Lung microvascular endothelial cell (primary cell): Measurements from ENCODE around the gene SSBP4. TPM values are rescaled to one million over a fixed set of nuclear protein-coding genes. Genes with fewer than 3 reads are reported as not detected.
"Not testable (repeated sequence)": the region's sequence is repeated elsewhere in the genome, so short reads cannot be mapped to it uniquely, and the experiment has no call there.

Experiments used
- DNase-seq, 2 donors: peaks; one replicate each; pipeline versions ENCODE4 v3.0.0 to v3.0.0-alpha.2; 2010; ENCODE audit warnings: low read depth in 2 of 2
- total RNA-seq: library from RNA; depleted of rRNA; stranded (reverse); fragments of >200 nt; gene quantifications from 2 replicates; pipeline ENCODE4 v1.2.1, GENCODE V29; 2014

Gene SSBP4
- total RNA-seq = 44.0 and 45.8 TPM in 2 replicates

DNA sequence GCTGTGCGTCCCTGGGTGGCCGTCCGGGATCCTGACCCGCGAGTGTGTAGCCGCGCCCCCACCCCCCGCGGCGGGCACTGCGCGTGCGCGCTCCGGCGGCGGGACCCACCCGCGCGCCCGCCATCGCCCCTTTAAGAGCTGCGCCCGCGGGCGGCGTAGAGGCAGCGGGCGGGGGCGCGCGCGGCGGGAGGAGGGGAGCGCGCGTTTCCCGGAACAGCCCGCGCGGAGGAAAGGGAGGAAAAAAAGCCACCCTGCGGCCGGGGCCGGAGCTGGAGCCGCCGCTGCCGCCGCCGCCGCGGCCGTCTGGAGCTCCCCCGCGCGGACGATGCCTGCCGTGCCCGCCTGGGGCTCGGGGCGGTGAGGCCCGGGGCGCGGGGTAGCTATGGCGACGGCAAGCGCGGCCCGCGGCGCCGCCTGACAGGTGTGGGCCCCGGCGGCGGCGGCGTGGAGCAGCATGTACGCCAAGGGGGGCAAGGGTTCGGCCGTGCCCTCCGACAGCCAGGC lies at the start of gene SSBP4:
SSBP4 (plus strand) TSS at position 204 of the 504 bp plus-strand sequence; CDS start at position 455, 251 bp downstream.
- DNase-seq = peak; percentile 88 to 93

DNA sequence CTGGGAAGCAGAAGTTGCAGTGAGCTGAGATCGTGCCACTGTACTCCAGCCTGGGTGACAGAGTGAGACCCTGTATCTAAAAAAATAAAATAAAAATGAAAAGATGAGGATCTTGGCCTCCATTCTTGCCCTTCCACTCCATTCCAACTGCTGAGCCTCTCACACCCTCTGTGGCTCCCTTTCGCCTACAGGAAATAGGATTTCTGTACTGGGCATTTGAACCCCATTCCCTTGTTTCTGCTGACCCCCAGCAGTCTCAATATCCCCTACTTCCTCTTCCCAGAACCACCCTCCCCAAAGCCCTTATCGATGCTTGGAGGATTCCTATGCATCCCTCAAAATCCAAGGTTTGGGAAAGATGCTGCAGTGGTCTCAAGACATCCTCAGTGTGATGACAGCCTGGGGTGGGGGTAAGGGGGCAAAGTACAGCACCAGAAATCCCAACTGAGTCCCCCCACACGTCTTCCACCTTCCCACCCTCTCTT lies 45.7 kb upstream of the SSBP4 start:
- no peak for DNase-seq

DNA sequence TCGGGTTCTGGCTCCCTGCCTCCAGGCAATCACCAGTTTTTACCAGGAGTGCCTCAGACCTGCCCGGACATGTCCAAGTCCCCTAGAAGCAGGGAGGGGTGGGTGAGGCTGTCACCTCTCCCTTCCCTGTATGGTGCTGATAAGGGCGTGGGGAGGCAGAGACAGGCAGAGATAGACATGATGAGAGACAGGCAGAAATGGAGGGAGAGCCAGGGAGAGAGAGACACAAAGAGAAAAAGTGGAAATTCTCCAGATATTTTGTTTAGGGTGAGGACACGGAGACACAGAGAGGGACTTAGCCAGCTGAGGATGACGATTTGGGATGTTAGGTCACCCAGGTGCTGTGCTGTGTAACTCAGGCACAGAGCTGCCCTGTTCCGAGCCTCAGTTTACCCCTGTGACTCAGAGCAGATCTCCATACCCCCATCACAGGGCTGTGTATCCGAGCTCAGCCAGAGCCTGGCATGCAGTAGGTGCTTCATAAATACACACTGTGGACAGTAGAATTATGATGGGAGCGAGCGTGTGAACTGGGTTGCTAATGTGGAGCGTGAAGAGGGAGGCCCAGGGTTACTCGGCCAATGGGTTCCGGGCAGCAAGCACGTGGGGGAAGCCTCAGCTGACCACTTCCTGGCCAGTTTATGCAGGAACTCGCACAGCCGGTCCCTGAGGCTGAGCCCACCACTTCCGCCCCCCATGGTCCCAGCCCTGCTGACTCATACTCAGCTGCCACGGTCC lies 45.1 kb upstream of the SSBP4 start:
- DNase-seq = peak; percentile 99 to 100

DNA sequence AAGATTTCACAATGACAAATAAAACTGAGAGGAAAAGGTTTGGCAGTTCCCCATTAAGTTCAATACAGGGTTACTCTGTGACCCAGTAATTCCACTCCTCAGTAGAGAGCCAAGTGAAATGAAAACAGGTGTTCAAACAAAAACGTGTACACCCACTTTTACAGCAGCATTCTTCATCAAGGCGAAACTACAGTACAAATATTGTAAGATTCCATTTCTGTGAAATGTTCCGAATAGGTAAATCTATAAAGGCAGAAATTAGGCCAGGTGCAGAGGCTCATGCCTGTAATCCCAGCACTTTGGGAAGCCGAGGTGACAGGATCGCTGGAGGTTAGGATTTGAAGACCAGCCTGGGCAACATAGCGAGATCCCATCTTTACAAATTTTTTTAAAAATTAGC lies 42.2 kb upstream of the SSBP4 start:
- DNase-seq = peak in 1 of 2 donors; percentile 68

DNA sequence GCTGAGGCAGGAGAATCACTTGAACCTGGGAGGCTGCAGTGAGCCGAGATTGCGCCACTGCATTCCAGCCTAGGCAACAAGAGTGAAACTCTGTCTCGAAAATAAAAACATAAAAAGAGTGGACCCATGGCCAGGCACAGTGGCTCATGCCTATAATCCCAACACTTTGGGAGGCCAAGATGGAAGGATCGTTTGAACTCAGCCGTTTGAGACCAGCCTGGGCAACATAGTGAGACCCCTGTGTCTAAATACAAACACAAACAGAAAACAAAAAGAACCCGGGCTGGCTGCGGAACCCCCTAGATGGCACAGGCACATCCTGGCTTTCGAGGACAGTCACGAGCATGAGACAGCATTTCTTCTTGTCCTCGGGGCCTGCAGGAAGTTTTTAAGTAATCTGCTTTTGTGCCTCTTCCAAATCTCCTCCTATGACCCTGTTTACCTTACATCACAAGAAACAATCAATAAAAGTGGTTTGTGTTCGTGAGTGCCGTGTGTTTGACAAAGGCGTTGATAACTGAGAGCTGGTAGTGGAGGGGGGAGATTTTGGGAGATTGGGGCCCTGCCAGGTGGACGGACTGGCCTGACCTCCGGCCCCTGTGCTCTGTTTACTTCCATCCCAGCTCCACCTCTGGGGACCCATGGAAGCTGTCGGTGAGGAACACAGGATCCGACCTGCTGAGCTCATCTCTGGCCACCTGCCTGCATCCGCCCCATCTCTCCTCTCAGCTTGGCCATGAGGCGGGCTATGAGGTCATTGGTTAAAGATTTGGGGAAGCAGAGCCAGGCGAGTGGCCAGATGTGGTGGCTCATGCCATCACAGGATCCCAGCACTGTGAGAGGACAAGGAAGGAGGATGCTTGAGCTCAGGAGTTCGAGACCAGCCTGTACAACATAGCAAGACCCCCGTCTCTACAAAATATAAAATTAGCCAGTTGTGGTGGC lies 39.1 kb upstream of the SSBP4 start:
- peak; percentile 53 to 95 for DNase-seq

DNA sequence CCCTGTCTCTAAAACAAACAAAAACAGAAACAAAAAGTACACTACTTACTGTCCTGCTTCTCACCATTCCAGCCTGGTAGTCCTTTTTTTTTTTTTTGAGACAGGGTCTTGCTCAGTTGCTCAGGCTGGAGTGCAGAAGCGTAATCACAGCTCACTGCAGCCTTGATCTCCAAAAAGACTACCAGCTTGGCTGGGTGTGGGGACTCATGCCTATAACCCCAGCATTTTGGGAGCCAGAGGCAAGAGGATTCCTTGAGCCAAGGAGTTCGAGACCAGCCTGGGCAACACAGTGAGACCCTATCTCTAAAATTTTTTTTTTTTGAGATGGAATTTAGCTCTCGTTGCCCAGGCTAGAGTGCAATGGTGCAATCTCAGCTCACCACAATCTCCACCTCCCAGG lies 38.4 kb upstream of the SSBP4 start:
- DNase-seq = no peak

DNA sequence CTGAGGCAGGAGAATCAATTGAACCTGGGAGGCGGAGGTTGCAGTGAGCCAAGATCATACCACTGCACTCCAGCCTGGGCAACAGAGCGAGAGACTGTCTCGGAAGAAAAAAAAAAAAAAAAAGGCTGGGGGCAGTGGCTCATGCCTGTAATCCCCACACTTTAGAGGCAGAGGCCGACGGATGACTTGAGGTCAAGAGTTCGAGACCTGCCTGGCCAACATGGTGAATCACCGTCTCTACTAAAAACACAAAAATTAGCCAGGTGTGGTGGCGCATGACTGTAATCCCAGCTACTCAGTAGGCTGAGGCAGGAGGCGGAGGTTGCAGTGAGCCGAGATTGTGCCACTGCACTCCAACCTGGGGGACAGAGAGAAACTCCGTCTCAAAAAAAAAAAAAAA lies 35.6 kb upstream of the SSBP4 start:
- DNase-seq = not testable (repeated sequence)

DNA sequence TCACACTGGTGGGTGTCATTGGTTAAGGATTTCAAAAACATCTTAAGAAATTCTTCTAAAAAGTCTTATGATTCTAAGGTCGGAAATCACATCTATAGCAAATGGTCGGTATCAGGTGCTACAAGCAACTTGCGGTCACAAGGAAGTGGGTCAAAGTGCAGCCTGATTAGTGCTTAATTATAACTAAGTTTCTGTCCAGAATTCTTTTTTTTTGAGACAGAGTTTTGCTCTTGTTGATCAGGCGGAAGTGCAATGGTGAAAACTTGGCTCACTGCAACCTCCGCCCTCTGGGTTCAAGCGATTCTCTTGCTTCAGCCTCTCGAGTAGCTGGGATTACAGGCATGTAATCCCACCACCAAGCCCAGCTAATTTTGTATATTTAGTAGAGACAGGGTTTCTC lies 34.4 kb upstream of the SSBP4 start:
- no peak for DNase-seq

DNA sequence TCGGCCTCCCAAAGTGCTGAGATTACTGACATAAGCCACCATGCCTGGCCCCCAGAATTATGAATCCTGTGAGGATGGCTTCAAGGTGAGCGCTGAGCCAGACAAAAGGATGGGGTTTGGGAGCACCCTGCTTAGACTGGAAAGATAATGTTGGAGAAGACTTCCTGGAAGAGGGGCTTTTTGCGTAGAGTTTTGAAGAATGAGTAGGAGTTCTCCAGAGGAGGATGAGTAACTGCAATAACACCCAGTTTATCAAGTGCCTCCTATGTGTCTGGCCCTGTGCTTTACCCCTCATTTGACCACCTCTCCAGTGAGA lies 33.9 kb upstream of the SSBP4 start:
- no peak for DNase-seq

DNA sequence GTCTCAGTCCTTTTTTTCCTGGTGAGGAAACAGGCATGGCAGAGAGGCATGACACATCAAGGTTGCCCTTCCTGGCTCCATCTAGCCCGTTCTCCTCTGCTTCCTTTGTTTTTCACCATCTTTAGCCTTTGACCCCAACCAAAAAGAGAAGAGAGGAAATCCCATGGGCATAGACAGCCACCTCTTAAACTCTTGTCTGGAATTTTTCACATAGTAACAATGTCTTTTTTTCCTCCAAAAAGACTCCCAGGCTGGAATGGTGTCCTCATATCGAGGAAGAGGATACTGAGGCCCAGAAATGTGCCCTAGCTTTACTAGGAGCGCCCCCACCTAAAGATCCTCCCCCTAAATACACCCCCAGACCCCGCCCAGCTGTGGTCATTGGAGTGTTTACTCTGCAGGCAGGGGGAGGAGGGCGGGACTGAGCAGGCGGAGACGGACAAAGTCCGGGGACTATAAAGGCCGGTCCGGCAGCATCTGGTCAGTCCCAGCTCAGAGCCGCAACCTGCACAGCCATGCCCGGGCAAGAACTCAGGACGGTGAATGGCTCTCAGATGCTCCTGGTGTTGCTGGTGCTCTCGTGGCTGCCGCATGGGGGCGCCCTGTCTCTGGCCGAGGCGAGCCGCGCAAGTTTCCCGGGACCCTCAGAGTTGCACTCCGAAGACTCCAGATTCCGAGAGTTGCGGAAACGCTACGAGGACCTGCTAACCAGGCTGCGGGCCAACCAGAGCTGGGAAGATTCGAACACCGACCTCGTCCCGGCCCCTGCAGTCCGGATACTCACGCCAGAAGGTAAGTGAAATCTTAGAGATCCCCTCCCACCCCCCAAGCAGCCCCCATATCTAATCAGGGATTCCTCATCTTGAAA lies 33.3 kb upstream of the SSBP4 start, which contains the start of gene GDF15:
GDF15 (plus strand) TSS at position 484 of the 868 bp plus-strand sequence; CDS start at position 516, 32 bp downstream.
- peak; percentile 98 for DNase-seq

DNA sequence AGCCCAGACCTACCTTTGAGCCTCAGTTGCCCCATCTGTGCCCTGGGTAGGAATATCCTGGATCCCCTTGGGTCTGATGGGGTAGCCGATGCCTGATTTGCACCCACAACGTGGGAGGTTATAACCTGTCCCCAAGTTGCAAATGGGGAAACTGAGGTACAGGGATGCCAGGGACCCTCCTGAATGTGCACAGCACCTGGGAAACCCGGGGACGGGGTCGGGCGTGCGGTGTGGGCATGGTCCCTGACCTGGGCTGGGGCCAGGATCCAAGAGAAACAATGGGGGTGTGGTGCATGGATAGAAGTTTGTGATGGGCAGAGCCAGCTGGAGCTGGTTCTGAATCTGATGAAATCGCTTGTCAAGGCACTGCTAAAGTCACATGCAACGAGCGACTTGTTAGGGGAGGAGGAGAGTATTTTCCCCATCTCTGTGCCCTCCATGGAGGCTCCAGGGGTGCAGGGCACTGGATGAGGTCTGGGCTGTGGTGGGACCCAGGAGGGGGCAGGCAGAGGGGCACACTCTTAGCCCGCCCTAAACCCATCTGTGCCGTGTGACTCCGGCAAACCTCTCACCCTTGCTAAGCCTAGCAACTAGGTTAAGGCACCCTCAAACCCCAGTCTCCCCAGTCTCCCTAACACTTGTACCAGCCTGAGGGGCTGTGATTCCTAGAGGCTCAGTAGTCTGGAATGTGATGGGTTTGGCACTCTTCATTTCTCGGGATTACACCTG lies 32.5 kb upstream of the SSBP4 start:
- DNase-seq = peak; percentile 34 to 54

DNA sequence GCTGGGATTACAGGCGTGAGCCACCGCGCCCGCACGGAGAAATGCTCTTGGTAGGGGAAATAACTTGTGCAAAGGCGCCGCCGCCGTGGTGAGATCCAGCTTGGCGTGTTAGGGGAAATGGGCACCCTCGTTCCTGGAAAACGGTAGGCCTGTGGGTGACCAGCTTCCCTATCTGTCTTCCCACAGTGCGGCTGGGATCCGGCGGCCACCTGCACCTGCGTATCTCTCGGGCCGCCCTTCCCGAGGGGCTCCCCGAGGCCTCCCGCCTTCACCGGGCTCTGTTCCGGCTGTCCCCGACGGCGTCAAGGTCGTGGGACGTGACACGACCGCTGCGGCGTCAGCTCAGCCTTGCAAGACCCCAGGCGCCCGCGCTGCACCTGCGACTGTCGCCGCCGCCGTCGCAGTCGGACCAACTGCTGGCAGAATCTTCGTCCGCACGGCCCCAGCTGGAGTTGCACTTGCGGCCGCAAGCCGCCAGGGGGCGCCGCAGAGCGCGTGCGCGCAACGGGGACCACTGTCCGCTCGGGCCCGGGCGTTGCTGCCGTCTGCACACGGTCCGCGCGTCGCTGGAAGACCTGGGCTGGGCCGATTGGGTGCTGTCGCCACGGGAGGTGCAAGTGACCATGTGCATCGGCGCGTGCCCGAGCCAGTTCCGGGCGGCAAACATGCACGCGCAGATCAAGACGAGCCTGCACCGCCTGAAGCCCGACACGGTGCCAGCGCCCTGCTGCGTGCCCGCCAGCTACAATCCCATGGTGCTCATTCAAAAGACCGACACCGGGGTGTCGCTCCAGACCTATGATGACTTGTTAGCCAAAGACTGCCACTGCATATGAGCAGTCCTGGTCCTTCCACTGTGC lies 30.9 kb upstream of the SSBP4 start:
- peak; percentile 70 to 81 for DNase-seq

DNA sequence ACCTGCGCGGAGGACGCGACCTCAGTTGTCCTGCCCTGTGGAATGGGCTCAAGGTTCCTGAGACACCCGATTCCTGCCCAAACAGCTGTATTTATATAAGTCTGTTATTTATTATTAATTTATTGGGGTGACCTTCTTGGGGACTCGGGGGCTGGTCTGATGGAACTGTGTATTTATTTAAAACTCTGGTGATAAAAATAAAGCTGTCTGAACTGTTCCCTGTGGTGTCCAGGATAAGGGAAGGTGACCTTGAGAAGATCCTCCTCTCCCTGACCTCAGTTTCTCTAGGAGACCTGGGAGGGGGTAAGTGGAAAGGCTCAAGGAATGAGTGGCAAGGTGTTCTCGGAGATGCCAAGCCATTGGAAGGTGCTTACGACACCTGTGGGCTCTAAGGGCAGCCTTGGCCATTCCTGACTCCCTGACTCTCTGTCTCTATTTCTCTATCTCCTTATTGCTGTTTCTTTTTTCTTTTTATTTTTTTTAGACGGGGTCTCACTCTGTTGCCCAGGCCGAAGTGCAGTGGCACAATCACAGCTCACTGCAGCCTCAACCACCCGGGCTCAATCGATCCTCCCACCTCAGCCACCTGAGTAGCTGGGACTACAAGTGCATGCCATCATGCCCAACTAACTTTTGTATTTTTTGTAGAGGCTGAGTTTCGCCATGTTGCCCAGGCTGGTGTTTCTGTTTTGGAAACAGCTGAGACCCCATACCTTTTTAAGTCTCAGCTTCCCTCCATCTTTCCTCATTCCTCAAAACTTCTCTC lies 30.1 kb upstream of the SSBP4 start:
- peak in 1 of 2 donors; percentile 34 for DNase-seq

DNA sequence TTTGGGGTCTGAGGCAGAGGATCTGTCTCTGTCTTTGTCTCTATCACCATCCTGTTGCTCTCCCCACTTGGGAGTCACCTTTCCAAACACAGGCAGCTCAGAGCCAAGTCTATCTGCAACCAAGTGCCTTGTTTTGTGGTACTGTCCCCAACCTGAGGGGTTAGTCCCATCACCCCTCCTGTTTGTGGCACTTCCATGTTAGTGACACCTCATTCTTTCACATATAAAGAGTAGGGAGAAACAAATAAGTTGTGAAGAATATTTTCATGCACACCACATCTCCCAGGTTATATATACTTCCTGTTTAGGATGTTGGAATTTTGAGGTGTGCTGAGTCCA lies 29.5 kb upstream of the SSBP4 start:
- no peak for DNase-seq

DNA sequence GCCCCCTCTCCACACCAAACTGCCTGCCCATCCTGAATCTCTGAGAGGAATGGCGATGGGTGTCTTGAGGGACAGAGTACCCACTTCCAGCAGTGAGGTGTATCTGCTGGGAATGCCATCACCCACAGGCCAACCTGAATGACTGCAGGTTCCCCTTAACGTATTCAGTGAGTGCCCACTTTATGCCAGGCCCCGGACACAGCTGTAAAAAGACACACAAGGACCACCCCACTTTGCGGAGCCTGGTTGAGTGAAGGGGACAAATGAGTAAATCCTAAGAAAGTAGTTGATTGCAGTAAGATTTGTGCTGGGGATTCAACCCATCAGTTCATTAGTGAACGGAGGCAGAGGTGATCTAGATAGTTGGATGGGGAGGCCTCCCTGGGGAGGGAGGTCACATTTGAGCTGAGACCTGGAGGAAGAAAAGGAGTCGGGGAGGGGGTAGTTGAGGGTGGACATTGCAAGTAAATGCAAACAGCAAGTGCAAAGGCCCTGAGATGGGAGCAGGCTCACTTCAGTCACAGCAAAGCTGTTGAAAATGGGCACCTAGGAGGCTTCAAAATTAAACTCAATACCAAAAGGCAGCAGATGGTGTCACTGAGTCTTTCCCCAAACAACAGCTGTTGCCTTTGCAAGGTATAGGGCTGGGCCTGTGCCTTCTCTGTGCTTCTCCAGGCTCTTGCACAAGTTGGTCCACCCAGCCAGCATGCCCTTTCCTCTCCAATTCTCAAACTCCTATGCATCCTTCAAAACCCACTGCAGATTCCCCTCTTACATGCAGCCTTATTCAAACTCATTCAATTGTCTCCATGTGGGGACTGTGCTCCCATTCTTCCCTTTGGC lies 28.9 kb upstream of the SSBP4 start:
- peak in 1 of 2 donors; percentile 73 for DNase-seq

DNA sequence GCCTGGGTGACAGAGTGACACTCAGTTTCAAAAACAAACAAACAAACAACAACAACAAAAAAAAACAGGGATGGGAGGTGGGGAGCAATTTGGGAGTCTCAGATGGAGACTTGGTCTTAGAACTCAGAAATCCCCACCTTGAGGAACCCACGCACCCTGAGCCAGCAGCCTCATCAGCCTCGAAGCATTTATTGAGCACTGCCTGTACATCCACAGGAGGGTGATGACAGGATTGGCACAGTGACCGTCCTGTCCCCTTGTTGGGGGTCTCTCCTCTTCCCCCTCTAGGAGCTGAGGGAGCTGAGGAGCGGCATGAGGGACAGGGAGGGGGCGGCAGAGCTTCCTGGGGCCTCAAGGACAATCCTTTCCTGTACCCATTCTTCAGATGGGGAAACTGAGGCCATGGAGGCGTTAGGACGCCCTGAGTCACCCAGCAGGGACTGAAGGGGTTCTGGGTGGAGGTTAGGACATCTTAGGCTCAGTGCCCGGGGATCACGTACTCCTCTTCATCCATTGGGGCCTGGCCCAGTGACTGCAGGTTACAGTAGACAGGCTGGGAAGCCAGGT lies 27.6 kb upstream of the SSBP4 start:
- no peak for DNase-seq

DNA sequence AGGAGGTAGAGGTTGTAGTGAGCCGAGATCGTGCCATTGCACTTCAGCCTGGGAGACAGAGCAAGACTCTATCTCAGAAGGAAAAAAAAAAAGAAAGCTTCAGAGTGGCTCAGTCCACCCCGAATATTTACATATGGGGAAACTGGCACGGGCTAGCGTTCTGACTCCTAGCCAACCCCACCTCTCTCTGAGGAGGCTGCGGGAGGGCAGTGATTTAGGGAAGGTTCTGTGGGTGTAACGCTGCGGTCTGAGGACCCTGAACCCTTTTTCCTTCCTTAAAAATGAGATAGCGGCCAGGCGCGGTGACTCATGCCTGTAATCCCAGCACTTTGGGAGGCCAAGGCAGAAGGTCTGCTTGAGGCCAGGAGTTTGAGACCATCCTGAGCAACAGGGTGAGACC lies 26.8 kb upstream of the SSBP4 start:
- DNase-seq = peak in 1 of 2 donors; percentile 51

DNA sequence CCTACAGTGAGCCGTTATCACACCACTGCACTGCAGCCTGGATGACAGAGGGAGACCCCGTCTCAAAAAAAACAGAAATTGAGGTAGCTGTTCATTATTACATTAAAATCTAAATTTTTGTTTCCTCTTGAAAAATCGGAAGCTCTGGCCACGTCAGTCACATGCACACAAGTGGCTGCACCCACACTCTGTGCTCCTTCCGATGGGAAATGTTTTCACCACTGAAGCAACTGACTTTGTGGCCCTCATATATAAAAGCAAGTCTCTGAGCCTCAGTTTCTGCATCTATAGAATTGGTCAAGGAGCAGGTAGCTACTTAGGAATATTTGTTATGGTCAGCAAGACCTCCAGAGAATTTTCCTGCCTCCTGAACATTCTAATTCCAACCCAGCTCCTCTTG lies 26.3 kb upstream of the SSBP4 start:
- DNase-seq = no peak
